Colonic mucosa (tissue), 4 donors: ENCODE measurements around the gene RBM8A. TPM values are rescaled to one million over a fixed set of nuclear protein-coding genes. Genes with fewer than 3 reads are reported as not detected.

Source experiments
- DNase-seq: peaks from one replicate; pipeline ENCODE4 v3.0.0-alpha.2; 2020
- H3K27ac ChIP-seq: fragments of 200-600 bp; one replicate; pipeline ENCODE4 v1.8.0; 2021
- H3K27me3 ChIP-seq: fragments of 200-600 bp; one replicate; pipeline ENCODE4 v1.8.0; 2021
- H3K36me3 ChIP-seq: fragments of 200-600 bp; one replicate; pipeline ENCODE4 v1.8.0; 2021
- H3K4me1 ChIP-seq: fragments of 200-600 bp; one replicate; pipeline ENCODE4 v1.8.0; 2021; ENCODE audit warnings: mild to moderate bottlenecking
- H3K4me3 ChIP-seq: fragments of 200-600 bp; one replicate; pipeline ENCODE4 v1.8.0; 2021
- H3K9ac ChIP-seq, 2 donors: one replicate each; pipeline ENCODE4 v1.7.0; 2013; ENCODE audit warnings: control low read depth in 2 of 2, low read depth in 2 of 2, low read length in 2 of 2
- H3K9me3 ChIP-seq: fragments of 200-600 bp; one replicate; pipeline ENCODE4 v1.8.0; 2021
- CTCF ChIP-seq: fragments of 200-600 bp; IDR thresholded peaks from one replicate; pipeline ENCODE4 v1.8.0; 2022; ENCODE audit warnings: antibody characterized with exemption, mild to moderate bottlenecking
- intact Hi-C: fragments of 100-400 bp; cut with DNase I; formaldehyde crosslinking; loops from one replicate; pipeline ENCODE4 v1.14.1; 2022
- total RNA-seq, 2 donors: library from RNA; stranded (reverse); fragmentation: NEBNext Ultra II Directional in 1 of 2; extraction: Animal tissue kit (Norgen Biotek cat#: 25700) in 1 of 2; gene quantifications; one replicate each; pipeline ENCODE4 v1.2.1, GENCODE V29; 2021
- donor health status: healthy.
- donor health status: DM: no; HTN: no; CAD: no.
- donor health status: DM: no; HTN: no; CAD: no.

The RBM8A gene
- total RNA-seq, 2 donors from 2014 or later: 108 to 148 TPM

DNA sequence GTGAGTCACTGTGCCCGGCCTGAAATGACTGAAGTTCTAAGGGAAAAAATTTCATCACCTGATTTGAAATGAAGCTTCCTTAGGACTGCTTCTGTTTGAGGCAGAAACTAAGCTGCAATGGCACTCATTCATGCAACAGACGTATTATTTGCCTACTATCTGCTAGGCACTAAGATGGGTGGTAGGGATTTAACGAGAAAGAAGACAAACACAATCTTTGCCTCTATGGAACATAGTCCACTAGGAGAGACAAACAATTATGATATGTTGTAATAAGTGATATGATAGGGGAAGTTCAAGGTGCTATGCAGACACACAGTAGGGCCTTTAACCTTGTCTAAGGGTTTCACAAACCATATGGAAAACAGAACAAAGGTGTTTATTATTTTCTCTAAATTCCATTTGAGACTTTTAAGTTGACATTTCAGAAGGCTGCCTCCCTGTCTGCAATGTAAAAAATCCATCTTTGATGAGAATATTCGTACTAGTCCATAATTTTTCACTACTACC lies 19.2 kb upstream of the RBM8A start:
- Histone ChIP-seq H3K27me3 (no peaks in the 10 kb centered on the region), H3K4me1 (no peaks in the 10 kb centered on the region), H3K36me3 (no peaks in the 10 kb centered on the region), H3K9me3 (no peaks in the 10 kb centered on the region), H3K27ac (no peak overlapping the region), H3K9ac (no peak overlapping the region), H3K4me3 (no peak overlapping the region)
- no peak for TF ChIP-seq CTCF
- DNase-seq: no peak
- intact Hi-C loops: no loop called here

DNA sequence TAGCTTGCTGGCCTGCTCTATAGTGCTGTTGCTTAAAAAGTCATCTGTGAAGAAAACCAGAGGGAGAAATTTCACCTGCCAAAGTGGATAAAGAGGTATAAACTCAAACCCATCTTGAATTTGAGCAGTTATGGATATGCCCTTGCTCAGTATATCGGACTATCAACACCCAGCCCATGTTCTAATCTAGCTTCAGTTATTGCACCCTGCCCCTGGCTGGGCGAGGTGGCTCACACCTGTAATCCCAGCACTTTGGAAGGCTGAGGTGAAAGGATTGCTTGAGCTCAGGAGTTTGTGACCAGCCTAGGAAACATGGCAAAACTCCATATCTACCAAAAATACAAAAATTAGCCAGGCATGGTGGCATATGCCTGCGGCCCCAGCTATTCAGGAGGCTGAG lies 17.2 kb upstream of the RBM8A start:
- Histone ChIP-seq H3K9me3 (no peaks in the 10 kb centered on the region), H3K36me3 (no peaks in the 10 kb centered on the region), H3K4me1 (no peaks in the 10 kb centered on the region), H3K27me3 (no peaks in the 10 kb centered on the region), H3K27ac (no peak overlapping the region), H3K4me3 (no peak overlapping the region), H3K9ac (no peak overlapping the region)
- intact Hi-C loops: no loop called here
- no peak for TF ChIP-seq CTCF
- DNase-seq: no peak

GRCh38 chr1:145942871-145943270 lies 15.6 kb upstream of the RBM8A start:
- no peak for DNase-seq
- no peaks in the 10 kb centered on the region for H3K36me3 ChIP-seq
- intact Hi-C loops: no loop called here

GRCh38 chr1:145942405-145942804 lies 15.1 kb upstream of the RBM8A start:
- intact Hi-C loops: no loop called here
- Histone ChIP-seq H3K27ac (no peak overlapping the region), H3K4me1 (no peaks in the 10 kb centered on the region), H3K36me3 (no peaks in the 10 kb centered on the region), H3K4me3 (no peak overlapping the region), H3K27me3 (no peaks in the 10 kb centered on the region), H3K9me3 (no peaks in the 10 kb centered on the region), H3K9ac (no peak overlapping the region)
- TF ChIP-seq CTCF: no peak
- no peak for DNase-seq

More at GRCh38 chr1:145942871-145943270, 15.6 kb upstream of the RBM8A start:
- Histone ChIP-seq H3K27ac (no peak overlapping the region), H3K9me3 (no peaks in the 10 kb centered on the region), H3K27me3 (no peaks in the 10 kb centered on the region), H3K4me1 (no peaks in the 10 kb centered on the region), H3K4me3 (no peak overlapping the region), H3K9ac (no peak overlapping the region)
- no peak for TF ChIP-seq CTCF

DNA sequence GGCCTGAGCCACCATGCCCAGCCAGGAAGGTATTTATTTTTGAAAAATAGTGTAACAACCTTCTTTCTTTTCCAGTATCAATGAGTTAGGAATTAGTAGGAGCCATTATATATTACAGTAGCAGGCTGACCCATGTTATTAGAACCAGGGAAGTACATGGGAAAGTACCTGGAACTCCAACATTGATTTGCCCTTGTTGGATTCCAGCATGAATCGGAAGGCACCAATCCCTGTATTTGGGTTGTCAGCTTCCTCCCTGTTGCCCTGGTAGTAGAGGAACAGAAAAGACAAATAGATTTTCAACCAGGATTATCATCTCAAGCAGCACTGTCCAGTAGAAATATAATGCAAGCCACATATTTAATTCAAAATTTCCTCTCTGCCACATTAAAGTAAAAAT lies 10.2 kb upstream of the RBM8A start:
- intact Hi-C loops: no loop called here
- H3K4me3 ChIP-seq: no peak overlapping the region
- H3K27ac ChIP-seq: no peak overlapping the region
- no peaks in the 10 kb centered on the region for H3K27me3 ChIP-seq
- H3K36me3 ChIP-seq: no peaks in the 10 kb centered on the region
- DNase-seq: no peak
- H3K4me1 ChIP-seq: no peaks in the 10 kb centered on the region
- no peak for TF ChIP-seq CTCF
- H3K9me3 ChIP-seq: no peaks in the 10 kb centered on the region
- H3K9ac ChIP-seq: no peak overlapping the region
